IMR-90 (cell line): Measurements from ENCODE around the gene ZNHIT6.

Experiments
- POLR2A ChIP-seq: IDR thresholded peaks from 2 replicates; pipeline ENCODE4 v1.6.1; 2012; ENCODE audit warnings: mild to moderate bottlenecking, low read depth, low read length
- RFX5 ChIP-seq: IDR thresholded peaks from 2 replicates; pipeline ENCODE4 v1.8.0; 2012; ENCODE audit warnings: low read depth, mild to moderate bottlenecking, low read length, moderate library complexity

- TF ChIP-seq POLR2A (no peak; the same call in 1 of the 2 replicates), RFX5 (no peak)
Measured at GRCh38 chr1:85607921-85608265, 100.3 kb downstream of the ZNHIT6 start.
